HL-60 (cell line): ENCODE data around the gene SOSTDC1.

Source experiments
- DNase-seq, 2 experiments: peaks; one replicate each; pipeline ENCODE4 v3.0.0-alpha.2; 2010 to 2020; ENCODE audit warnings: low read depth in 1 of 2, low spot score in 1 of 2
- H3K27ac ChIP-seq: fragments of 250-450 bp; sonication (Bioruptor Pico); replicated peaks from 2 replicates; pipeline ENCODE4 v1.5.1; 2020; ENCODE audit warnings: mild to moderate bottlenecking, moderate library complexity
- H3K27me3 ChIP-seq: fragments of 250-450 bp; sonication (Bioruptor Pico); 2 replicates; pipeline ENCODE4 v1.5.1; 2021; ENCODE audit warnings: mild to moderate bottlenecking, moderate library complexity; ENCODE audit not compliant: insufficient read depth, poor library complexity, severe bottlenecking
- H3K4me3 ChIP-seq: replicated peaks from 2 replicates; pipeline ENCODE4 v1.5.1; 2011; ENCODE audit warnings: mild to moderate bottlenecking, control low read depth, low read length; ENCODE audit not compliant: insufficient read depth
- GABPA ChIP-seq: IDR thresholded peaks from 2 replicates; pipeline ENCODE4 v1.6.1; 2012; ENCODE audit warnings: low read depth
- POLR2AphosphoS5 ChIP-seq: IDR thresholded peaks from 2 replicates; pipeline ENCODE4 v1.6.1; 2012; ENCODE audit warnings: low read depth
- SPI1 ChIP-seq: IDR thresholded peaks from 2 replicates; pipeline ENCODE4 v1.6.1; 2012; ENCODE audit warnings: low read depth, mild to moderate bottlenecking, borderline replicate concordance
- TF ChIP-seq, protein P1 (sequence below): IDR thresholded peaks from one replicate; pipeline ENCODE4 v1.5.1; 2011; ENCODE audit warnings: low read length, control low read depth, inconsistent platforms; ENCODE audit not compliant: insufficient read depth
- TF ChIP-seq, protein P2 (sequence below): IDR thresholded peaks from 2 replicates; pipeline ENCODE4 v1.6.1; 2012; ENCODE audit warnings: low read depth; ENCODE audit not compliant: insufficient replicate concordance

SOSTDC1 gene

GRCh38 chr7:16455591-16455990, 9.9 kb downstream of the SOSTDC1 start:
- TF ChIP-seq, protein P1, sequence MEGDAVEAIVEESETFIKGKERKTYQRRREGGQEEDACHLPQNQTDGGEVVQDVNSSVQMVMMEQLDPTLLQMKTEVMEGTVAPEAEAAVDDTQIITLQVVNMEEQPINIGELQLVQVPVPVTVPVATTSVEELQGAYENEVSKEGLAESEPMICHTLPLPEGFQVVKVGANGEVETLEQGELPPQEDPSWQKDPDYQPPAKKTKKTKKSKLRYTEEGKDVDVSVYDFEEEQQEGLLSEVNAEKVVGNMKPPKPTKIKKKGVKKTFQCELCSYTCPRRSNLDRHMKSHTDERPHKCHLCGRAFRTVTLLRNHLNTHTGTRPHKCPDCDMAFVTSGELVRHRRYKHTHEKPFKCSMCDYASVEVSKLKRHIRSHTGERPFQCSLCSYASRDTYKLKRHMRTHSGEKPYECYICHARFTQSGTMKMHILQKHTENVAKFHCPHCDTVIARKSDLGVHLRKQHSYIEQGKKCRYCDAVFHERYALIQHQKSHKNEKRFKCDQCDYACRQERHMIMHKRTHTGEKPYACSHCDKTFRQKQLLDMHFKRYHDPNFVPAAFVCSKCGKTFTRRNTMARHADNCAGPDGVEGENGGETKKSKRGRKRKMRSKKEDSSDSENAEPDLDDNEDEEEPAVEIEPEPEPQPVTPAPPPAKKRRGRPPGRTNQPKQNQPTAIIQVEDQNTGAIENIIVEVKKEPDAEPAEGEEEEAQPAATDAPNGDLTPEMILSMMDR = no peak
- TF ChIP-seq SPI1 = no peak
- TF ChIP-seq POLR2AphosphoS5 = no peak
- TF ChIP-seq, protein P2, sequence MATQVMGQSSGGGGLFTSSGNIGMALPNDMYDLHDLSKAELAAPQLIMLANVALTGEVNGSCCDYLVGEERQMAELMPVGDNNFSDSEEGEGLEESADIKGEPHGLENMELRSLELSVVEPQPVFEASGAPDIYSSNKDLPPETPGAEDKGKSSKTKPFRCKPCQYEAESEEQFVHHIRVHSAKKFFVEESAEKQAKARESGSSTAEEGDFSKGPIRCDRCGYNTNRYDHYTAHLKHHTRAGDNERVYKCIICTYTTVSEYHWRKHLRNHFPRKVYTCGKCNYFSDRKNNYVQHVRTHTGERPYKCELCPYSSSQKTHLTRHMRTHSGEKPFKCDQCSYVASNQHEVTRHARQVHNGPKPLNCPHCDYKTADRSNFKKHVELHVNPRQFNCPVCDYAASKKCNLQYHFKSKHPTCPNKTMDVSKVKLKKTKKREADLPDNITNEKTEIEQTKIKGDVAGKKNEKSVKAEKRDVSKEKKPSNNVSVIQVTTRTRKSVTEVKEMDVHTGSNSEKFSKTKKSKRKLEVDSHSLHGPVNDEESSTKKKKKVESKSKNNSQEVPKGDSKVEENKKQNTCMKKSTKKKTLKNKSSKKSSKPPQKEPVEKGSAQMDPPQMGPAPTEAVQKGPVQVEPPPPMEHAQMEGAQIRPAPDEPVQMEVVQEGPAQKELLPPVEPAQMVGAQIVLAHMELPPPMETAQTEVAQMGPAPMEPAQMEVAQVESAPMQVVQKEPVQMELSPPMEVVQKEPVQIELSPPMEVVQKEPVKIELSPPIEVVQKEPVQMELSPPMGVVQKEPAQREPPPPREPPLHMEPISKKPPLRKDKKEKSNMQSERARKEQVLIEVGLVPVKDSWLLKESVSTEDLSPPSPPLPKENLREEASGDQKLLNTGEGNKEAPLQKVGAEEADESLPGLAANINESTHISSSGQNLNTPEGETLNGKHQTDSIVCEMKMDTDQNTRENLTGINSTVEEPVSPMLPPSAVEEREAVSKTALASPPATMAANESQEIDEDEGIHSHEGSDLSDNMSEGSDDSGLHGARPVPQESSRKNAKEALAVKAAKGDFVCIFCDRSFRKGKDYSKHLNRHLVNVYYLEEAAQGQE = no peak
- TF ChIP-seq GABPA = no peak
- DNase-seq = no peak

GRCh38 chr7:16450366-16450765, 15.2 kb downstream of the SOSTDC1 start:
- no peak overlapping the region for H3K27ac ChIP-seq
- TF ChIP-seq POLR2AphosphoS5 (no peak), SPI1 (no peak), GABPA (no peak)
- TF ChIP-seq, protein P1 = no peak
- TF ChIP-seq, protein P2 = no peak
- no peak for DNase-seq

More at GRCh38 chr7:16455591-16455990, 9.9 kb downstream of the SOSTDC1 start:
- H3K27ac ChIP-seq = no peak overlapping the region
- H3K27me3 ChIP-seq = no peaks in the 10 kb centered on the region
- no peak overlapping the region for H3K4me3 ChIP-seq

GRCh38 chr7:16447876-16448275, 17.7 kb downstream of the SOSTDC1 start:
- TF ChIP-seq GABPA (no peak), POLR2AphosphoS5 (no peak), SPI1 (no peak)
- TF ChIP-seq, protein P1 = no peak
- TF ChIP-seq, protein P2 = no peak

More at GRCh38 chr7:16450366-16450765, 15.2 kb downstream of the SOSTDC1 start:
- Histone ChIP-seq H3K4me3 (no peak overlapping the region), H3K27me3 (no peaks in the 10 kb centered on the region)

More at GRCh38 chr7:16447876-16448275, 17.7 kb downstream of the SOSTDC1 start:
- Histone ChIP-seq H3K4me3 (no peak overlapping the region), H3K27me3 (no peaks in the 10 kb centered on the region), H3K27ac (no peak overlapping the region)
- no peak for DNase-seq
